Mesodermal cell (in vitro differentiated cells): ENCODE results near the gene LGALS9B.
"Not testable (repeated sequence)": the region's sequence is repeated elsewhere in the genome, so short reads cannot be mapped to it uniquely, and the experiment has no call there.

ENCODE experiments used
- H3K27ac ChIP-seq: 2 replicates; pipeline ENCODE4 v1.7.0; 2013; ENCODE audit warnings: mild to moderate bottlenecking, low read depth, low read length, moderate library complexity; ENCODE audit not compliant: severe bottlenecking
- H3K36me3 ChIP-seq: 2 replicates; pipeline ENCODE4 v1.7.1; 2013; ENCODE audit warnings: mild to moderate bottlenecking, low read length, moderate library complexity; ENCODE audit not compliant: control insufficient read depth, insufficient read depth
- H3K4me1 ChIP-seq: one replicate; pipeline ENCODE4 v1.7.1; 2013; ENCODE audit warnings: mild to moderate bottlenecking, low read length; ENCODE audit not compliant: insufficient read depth, control insufficient read depth, poor library complexity, severe bottlenecking
- H3K4me3 ChIP-seq: 2 replicates; pipeline ENCODE4 v1.7.0; 2013; ENCODE audit warnings: low read length, control low read depth, mild to moderate bottlenecking; ENCODE audit not compliant: insufficient read depth, poor library complexity, severe bottlenecking; ENCODE audit errors: extremely low read depth
- H3K9me3 ChIP-seq: 2 replicates; pipeline ENCODE4 v1.7.1; 2013; ENCODE audit warnings: mild to moderate bottlenecking, low read length, moderate library complexity; ENCODE audit not compliant: control insufficient read depth
- WGBS, 2 experiments: methylation state at CpG; one replicate each; pipeline ENCODE4 v1.1.5; 2013; ENCODE audit warnings: missing lambda C conversion rate in 2 of 2; ENCODE audit not compliant: insufficient coverage in 2 of 2; 5-methylcytosine and 5-hydroxymethylcytosine counted together

The LGALS9B gene

GRCh38 chr17:20415479-20415878 lies 51.9 kb downstream of the LGALS9B start:
- not testable (repeated sequence) for H3K4me1 ChIP-seq, H3K4me3 ChIP-seq, H3K27ac ChIP-seq, H3K9me3 ChIP-seq, H3K36me3 ChIP-seq
- WGBS, 2 experiments: no CpG with 5 or more reads among the region's 5 CpGs

DNA sequence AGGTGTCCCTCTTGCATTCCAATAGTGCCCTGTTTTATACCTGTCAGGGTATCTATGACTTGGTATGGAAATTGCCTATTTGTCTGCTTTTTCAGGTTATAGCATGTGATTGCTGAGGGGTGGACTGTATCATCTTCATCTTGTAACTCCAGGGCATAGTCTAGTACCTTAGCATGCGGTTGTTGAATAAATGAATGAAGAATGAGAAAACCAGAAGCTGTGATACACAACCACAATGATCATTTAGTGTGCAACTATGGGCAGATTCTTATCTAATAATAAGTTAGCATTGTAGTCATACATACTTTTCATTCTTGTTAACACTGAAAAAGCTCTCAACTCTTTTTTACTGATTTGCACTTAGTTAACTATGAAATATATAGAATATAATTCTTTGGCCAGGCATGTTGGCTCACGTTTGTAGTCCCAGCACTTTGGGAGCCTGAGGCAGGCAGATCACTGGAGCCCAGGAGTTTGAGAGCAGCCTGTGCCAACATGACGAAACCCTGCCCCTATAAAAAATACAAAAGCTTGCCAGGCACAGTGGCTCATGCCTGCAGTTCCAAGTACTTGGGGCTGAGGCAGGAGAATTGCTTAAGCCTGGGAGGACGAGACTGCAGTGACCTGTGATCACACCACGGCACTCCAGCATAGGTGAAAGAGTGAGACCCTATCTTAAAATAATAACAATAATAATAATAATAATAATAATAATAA lies 65.9 kb downstream of the LGALS9B start:
- H3K27ac ChIP-seq, H3K4me3 ChIP-seq, H3K36me3 ChIP-seq, H3K9me3 ChIP-seq, H3K4me1 ChIP-seq: not testable (repeated sequence)
- WGBS, 2 experiments: no CpG with 5 or more reads among the region's 5 CpGs

GRCh38 chr17:20400559-20401305 lies 66.6 kb downstream of the LGALS9B start:
- WGBS, 2 experiments: no CpG with 5 or more reads among the region's 8 CpGs
- not testable (repeated sequence) for H3K9me3 ChIP-seq, H3K27ac ChIP-seq, H3K36me3 ChIP-seq, H3K4me1 ChIP-seq, H3K4me3 ChIP-seq
